Smooth muscle cell (in vitro differentiated cells): ENCODE measurements around the gene MIDN. TPM values are rescaled to one million over a fixed set of nuclear protein-coding genes. Genes with fewer than 3 reads are reported as not detected.
A peak's percentile ranks its signal among the peaks of the same experiment; 100 is the strongest.

Experiments
- DNase-seq: peaks from one replicate; lab custom pipeline; 2025; ENCODE audit not compliant: unreplicated experiment; lab: John Stamatoyannopoulos, UW
- H2AFZ ChIP-seq: fragments of 200-600 bp; sonication (generic); 2 replicates; pipeline ENCODE4 v1.6.0; 2016; ENCODE audit warnings: antibody characterized with exemption, low read depth, mild to moderate bottlenecking
- H3F3A ChIP-seq: fragments of 200-600 bp; sonication (generic); 2 replicates; pipeline ENCODE4 v1.6.0; 2017; ENCODE audit warnings: antibody characterized with exemption, low read depth
- H3K27ac ChIP-seq: fragments of 200-600 bp; sonication (generic); 2 replicates; pipeline ENCODE4 v1.5.1; 2016; ENCODE audit warnings: low read depth, mild to moderate bottlenecking
- H3K27me3 ChIP-seq: fragments of 200-600 bp; sonication (generic); 2 replicates; pipeline ENCODE4 v1.6.1; 2016; ENCODE audit warnings: low read depth, mild to moderate bottlenecking
- H3K36me3 ChIP-seq: fragments of 200-600 bp; sonication (generic); 2 replicates; pipeline ENCODE4 v1.5.1; 2016; ENCODE audit warnings: low read depth
- H3K4me1 ChIP-seq: fragments of 200-600 bp; sonication (generic); 2 replicates; pipeline ENCODE4 v1.5.1; 2016; ENCODE audit warnings: low read depth
- H3K4me2 ChIP-seq: fragments of 200-600 bp; sonication (generic); 2 replicates; pipeline ENCODE4 v1.6.0; 2016; ENCODE audit warnings: mild to moderate bottlenecking
- H3K4me3 ChIP-seq: fragments of 200-600 bp; sonication (generic); 2 replicates; pipeline ENCODE4 v1.5.1; 2016; ENCODE audit warnings: mild to moderate bottlenecking
- H3K79me2 ChIP-seq: fragments of 200-600 bp; sonication (generic); 2 replicates; pipeline ENCODE4 v1.6.0; 2016; ENCODE audit warnings: low read depth, mild to moderate bottlenecking
- H3K9ac ChIP-seq: fragments of 200-600 bp; sonication (generic); 2 replicates; pipeline ENCODE4 v1.6.0; 2016; ENCODE audit warnings: low read depth
- H3K9me3 ChIP-seq: fragments of 200-600 bp; sonication (generic); replicated peaks from 2 replicates; pipeline ENCODE4 v1.5.1; 2016; ENCODE audit warnings: low read depth
- H4K20me1 ChIP-seq: fragments of 200-600 bp; sonication (generic); 2 replicates; pipeline ENCODE4 v1.6.0; 2016; ENCODE audit warnings: low read depth
- CTCF ChIP-seq: fragments of 200-600 bp; sonication (generic); IDR thresholded peaks from 2 replicates; pipeline ENCODE4 v1.5.1; 2017; ENCODE audit warnings: borderline replicate concordance, mild to moderate bottlenecking, antibody characterized with exemption; ENCODE audit not compliant: insufficient read depth, poor library complexity, severe bottlenecking
- WGBS: methylation state at CpG from one replicate; pipeline ENCODE4 v1.1.7; 2016; ENCODE audit warnings: low lambda C conversion rate; 5-methylcytosine and 5-hydroxymethylcytosine counted together
- polyA plus RNA-seq: library from polyadenylated mRNA; unstranded; fragments of >200 nt; fragmentation: Nextera tagmentation; extraction: Ambion mirVana; gene quantifications from 2 replicates; pipeline ENCODE4 v1.2.1, GENCODE V29; 2016
- total RNA-seq: library from RNA; depleted of rRNA; stranded (reverse); fragments of >200 nt; gene quantifications from 2 replicates; pipeline ENCODE4 v1.2.3, GENCODE V29; 2014

MIDN gene
- total and polyA plus RNA-seq, 2 experiments from 2014 or later = 58.5 to 65.3 TPM

- H2AFZ ChIP-seq = no peak overlapping the region
- no peaks in the 10 kb centered on the region for H3K9me3 ChIP-seq
- H3K4me1 ChIP-seq = peaks cover 34% of the 10 kb centered on the region
- peaks cover 63% of the 10 kb centered on the region for H3F3A ChIP-seq
- peak overlapping the region; percentile 41 for H3K9ac ChIP-seq
- TF ChIP-seq CTCF = no peak
- peak overlapping the region; percentile 82 for H3K4me2 ChIP-seq
- WGBS = 27% methylated on average over 16 of the region's 33 CpGs
- DNase-seq = peak; percentile 65
- peaks cover 49% of the 10 kb centered on the region for H4K20me1 ChIP-seq
- peak overlapping the region; percentile 74 for H3K27ac ChIP-seq
- no peaks in the 10 kb centered on the region for H3K27me3 ChIP-seq
- H3K79me2 ChIP-seq = peaks cover 29% of the 10 kb centered on the region
- no peaks in the 10 kb centered on the region for H3K36me3 ChIP-seq
- H3K4me3 ChIP-seq = peak overlapping the region; percentile 42
Observed at GRCh38 chr19:1259876-1260748, 11.7 kb downstream of the MIDN start.

GRCh38 chr19:1260749-1261537 lies 12.6 kb downstream of the MIDN start:
- WGBS = 1% methylated on average over 51 of the region's 83 CpGs

GRCh38 chr19:1261538-1261797 lies 13.1 kb downstream of the MIDN start:
- Histone ChIP-seq H2AFZ (no peak overlapping the region), H3K4me1 (peaks cover 41% of the 10 kb centered on the region), H3K9me3 (no peaks in the 10 kb centered on the region), H3K27ac (peak overlapping the region; percentile 97), H3K36me3 (no peaks in the 10 kb centered on the region), H3K27me3 (no peaks in the 10 kb centered on the region), H3K4me3 (peak overlapping the region; percentile 64), H3K4me2 (peak overlapping the region; percentile 95), H3K9ac (peak overlapping the region; percentile 96), H3K79me2 (peaks cover 16% of the 10 kb centered on the region), H3F3A (peaks cover 55% of the 10 kb centered on the region), H4K20me1 (peaks cover 35% of the 10 kb centered on the region)
- WGBS = 12% methylated on average over 14 of the region's 14 CpGs
- TF ChIP-seq CTCF = no peak
- no peak for DNase-seq

More at GRCh38 chr19:1260749-1261537, 12.6 kb downstream of the MIDN start:
- no peaks in the 10 kb centered on the region for H3K36me3 ChIP-seq
- peaks cover 20% of the 10 kb centered on the region for H3K79me2 ChIP-seq
- peaks cover 40% of the 10 kb centered on the region for H3K4me1 ChIP-seq
- H4K20me1 ChIP-seq = peaks cover 40% of the 10 kb centered on the region
- no peaks in the 10 kb centered on the region for H3K9me3 ChIP-seq
- peak overlapping the region; percentile 95 for H3K4me2 ChIP-seq
- peak overlapping the region; percentile 97 for H3K27ac ChIP-seq
- peak overlapping the region; percentile 96 for H3K9ac ChIP-seq
- peaks cover 57% of the 10 kb centered on the region for H3F3A ChIP-seq
- no peak overlapping the region for H2AFZ ChIP-seq
- TF ChIP-seq CTCF = no peak
- no peaks in the 10 kb centered on the region for H3K27me3 ChIP-seq
- peak; percentile 89 for DNase-seq
- H3K4me3 ChIP-seq = peak overlapping the region; percentile 64
